Upper lobe of left lung (tissue), 6 donors: Measurements from ENCODE around the gene KRT4. TPM values are rescaled to one million over a fixed set of nuclear protein-coding genes. Genes with fewer than 3 reads are reported as not detected.

Source experiments
- ATAC-seq, 2 donors: fragments of 200-7000 bp; cut with Tn5 transposase; one replicate each; pipeline ENCODE4 v1.9.1; 2022; ENCODE audit warnings: mild to moderate bottlenecking in 2 of 2, moderate library complexity in 2 of 2; ENCODE audit not compliant: low FRiP score in 2 of 2
- DNase-seq, 2 donors: peaks; one replicate each; pipeline ENCODE4 v3.0.0-alpha.2; 2019 to 2020
- H3K27ac ChIP-seq, 4 donors: fragments of 200-600 bp; sonication (generic); one replicate each; pipeline ENCODE4 v1.5.1; 2016 to 2019
- H3K27me3 ChIP-seq, 4 donors: fragments of 200-600 bp; sonication (generic); one replicate each; pipeline ENCODE4 v1.5.1; 2017 to 2019
- H3K36me3 ChIP-seq, 4 donors: fragments of 200-600 bp; sonication (generic); one replicate each; pipeline ENCODE4 v1.5.1; 2016 to 2019
- H3K4me1 ChIP-seq, 4 donors: fragments of 200-600 bp; sonication (generic); one replicate each; pipeline ENCODE4 v1.5.1; 2018 to 2019
- H3K4me3 ChIP-seq, 4 donors: fragments of 200-600 bp; sonication (generic); one replicate each; pipeline ENCODE4 v1.5.1; 2017 to 2019; ENCODE audit warnings: mild to moderate bottlenecking in 2 of 4, moderate library complexity in 1 of 4
- H3K9me3 ChIP-seq, 4 donors: fragments of 200-600 bp; sonication (generic); one replicate each; pipeline ENCODE4 v1.5.1; 2018 to 2019
- CTCF ChIP-seq, 6 experiments: fragments of 450-650 bp in 4 of 6; fragments of 200-600 bp in 2 of 6; sonication (generic) in 2 of 6; IDR thresholded peaks; one replicate each; pipeline ENCODE4 v1.5.1; 2016 to 2019; ENCODE audit warnings: antibody characterized with exemption in 6 of 6
- EP300 ChIP-seq, 4 donors: sonication (generic); formaldehyde crosslinking; IDR thresholded peaks; one replicate each; pipeline ENCODE4 v1.5.1; 2017; ENCODE audit warnings: antibody characterized with exemption in 4 of 4, control low read depth in 2 of 4
- POLR2A ChIP-seq, 4 donors: fragments of 450-650 bp; IDR thresholded peaks; one replicate each; pipeline ENCODE4 v1.5.1; 2016 to 2017; ENCODE audit warnings: antibody characterized with exemption in 4 of 4, mild to moderate bottlenecking in 2 of 4
- POLR2AphosphoS5 ChIP-seq, 2 donors: sonication (generic); formaldehyde crosslinking; IDR thresholded peaks; one replicate each; pipeline ENCODE4 v1.5.1; 2017; ENCODE audit warnings: antibody characterized with exemption in 2 of 2
- WGBS, 2 donors: methylation state at CpG; one replicate each; pipeline ENCODE4 v1.1.5; 2017 to 2018; 5-methylcytosine and 5-hydroxymethylcytosine counted together
- total RNA-seq, 6 donors: library from RNA; depleted of rRNA in 4 of 6; stranded (reverse); fragments of >200 nt in 4 of 6; gene quantifications; one replicate each; pipeline versions ENCODE4 v1.1.0 to v1.2.1, GENCODE V29; 2016 to 2021
- donor health status: DM: no; HTN: no; CAD: no; lungs with moderate emphysema.
- donor health status: DM: no; HTN: yes; CAD: no; lungs with severe emphysema.

KRT4 gene
- total RNA-seq, 6 donors from 2014 or later: 2.1 to 36.1 (median 15.1) TPM

- DNase-seq (no peak), ATAC-seq (peak in 1 of 2 donors; percentile 20)
- WGBS, 2 donors: 89 to 93% methylated on average over 5 to 11 of the region's 11 CpGs
- Histone ChIP-seq H3K27ac (no peak overlapping the region), H3K4me3 (no peak overlapping the region), H3K4me1 (peaks cover 0 to 8% (median 0%) of the 10 kb centered on the region in 4 donors), H3K9me3 (no peaks in the 10 kb centered on the region), H3K36me3 (no peaks in the 10 kb centered on the region), H3K27me3 (no peaks in the 10 kb centered on the region)
- TF ChIP-seq POLR2AphosphoS5 (IDR thresholded peaks at IDR 0.05) (no peak), POLR2A (IDR thresholded peaks at IDR 0.05) (no peak), CTCF (IDR thresholded peaks at IDR 0.05) (no peak), EP300 (IDR thresholded peaks at IDR 0.05) (no peak)
These were observed 30.5 kb upstream of the KRT4 start for GRCh38 chr12:52844386-52844785.

- WGBS, 2 donors: 75 to 85% methylated on average over 15 to 18 of the region's 18 CpGs
- DNase-seq: no peak
- ATAC-seq: no peak
- Histone ChIP-seq H3K27me3 (no peaks in the 10 kb centered on the region), H3K4me3 (no peak overlapping the region), H3K9me3 (no peaks in the 10 kb centered on the region), H3K4me1 (no peaks in the 10 kb centered on the region), H3K27ac (no peak overlapping the region), H3K36me3 (no peaks in the 10 kb centered on the region)
- TF ChIP-seq EP300 (IDR thresholded peaks at IDR 0.05): no peak
- no peak for TF ChIP-seq CTCF (IDR thresholded peaks at IDR 0.05)
- TF ChIP-seq POLR2A (IDR thresholded peaks at IDR 0.05): no peak
- TF ChIP-seq POLR2AphosphoS5 (IDR thresholded peaks at IDR 0.05): no peak
These were observed 25.7 kb upstream of the KRT4 start for GRCh38 chr12:52839436-52840105.

GRCh38 chr12:52838609-52839435 lies 24.9 kb upstream of the KRT4 start:
- no peak overlapping the region for H3K4me3 ChIP-seq
- DNase-seq: no peak
- no peaks in the 10 kb centered on the region for H3K27me3 ChIP-seq
- TF ChIP-seq CTCF (IDR thresholded peaks at IDR 0.05) (no peak), POLR2AphosphoS5 (IDR thresholded peaks at IDR 0.05) (no peak)
- ATAC-seq: no peak
- no peaks in the 10 kb centered on the region for H3K9me3 ChIP-seq
- 57 to 59% methylated on average over 12 to 14 of the region's 14 CpGs for WGBS, 2 donors
- H3K4me1 ChIP-seq: no peaks in the 10 kb centered on the region
- H3K36me3 ChIP-seq: no peaks in the 10 kb centered on the region
- H3K27ac ChIP-seq: no peak overlapping the region

GRCh38 chr12:52837781-52838608 lies 24.1 kb upstream of the KRT4 start:
- no peak overlapping the region for H3K4me3 ChIP-seq
- no peaks in the 10 kb centered on the region for H3K9me3 ChIP-seq
- DNase-seq (no peak), ATAC-seq (no peak)
- TF ChIP-seq EP300 (IDR thresholded peaks at IDR 0.05) (no peak), POLR2AphosphoS5 (IDR thresholded peaks at IDR 0.05) (no peak), CTCF (IDR thresholded peaks at IDR 0.05) (no peak), POLR2A (IDR thresholded peaks at IDR 0.05) (no peak)
- H3K36me3 ChIP-seq: no peaks in the 10 kb centered on the region
- no peaks in the 10 kb centered on the region for H3K27me3 ChIP-seq
- WGBS, 2 donors: 85 to 91% methylated on average over 6 of the region's 6 CpGs
- H3K27ac ChIP-seq: no peak overlapping the region
- no peaks in the 10 kb centered on the region for H3K4me1 ChIP-seq
